Fibroblast of skin of right quadriceps (primary cell): ENCODE results near the gene ZNF316.
"Not testable (repeated sequence)": the region's sequence is repeated elsewhere in the genome, so short reads cannot be mapped to it uniquely, and the experiment has no call there.

Source experiments
- DNase-seq: peaks from one replicate; pipeline ENCODE4 v3.0.0-alpha.2; 2013

Gene ZNF316

GRCh38 chr7:6648066-6648814 is 11.1 kb downstream of the ZNF316 start:
- no peak for DNase-seq

DNA sequence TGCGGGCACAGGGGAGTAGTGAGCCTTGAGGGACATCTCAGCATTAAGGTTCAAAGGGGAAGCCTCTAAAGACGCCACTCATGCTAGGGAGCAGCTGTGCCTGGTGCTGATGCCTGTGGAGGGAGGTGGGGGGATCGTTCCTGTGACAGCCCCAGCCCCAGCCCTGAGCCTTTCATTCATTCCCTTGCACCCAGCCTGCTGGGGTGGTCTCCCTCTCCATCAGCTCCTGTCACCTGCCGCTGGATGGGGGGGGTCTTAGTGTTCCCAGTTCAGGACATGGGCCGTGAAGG is 11.6 kb downstream of the ZNF316 start:
- DNase-seq = no peak

DNA sequence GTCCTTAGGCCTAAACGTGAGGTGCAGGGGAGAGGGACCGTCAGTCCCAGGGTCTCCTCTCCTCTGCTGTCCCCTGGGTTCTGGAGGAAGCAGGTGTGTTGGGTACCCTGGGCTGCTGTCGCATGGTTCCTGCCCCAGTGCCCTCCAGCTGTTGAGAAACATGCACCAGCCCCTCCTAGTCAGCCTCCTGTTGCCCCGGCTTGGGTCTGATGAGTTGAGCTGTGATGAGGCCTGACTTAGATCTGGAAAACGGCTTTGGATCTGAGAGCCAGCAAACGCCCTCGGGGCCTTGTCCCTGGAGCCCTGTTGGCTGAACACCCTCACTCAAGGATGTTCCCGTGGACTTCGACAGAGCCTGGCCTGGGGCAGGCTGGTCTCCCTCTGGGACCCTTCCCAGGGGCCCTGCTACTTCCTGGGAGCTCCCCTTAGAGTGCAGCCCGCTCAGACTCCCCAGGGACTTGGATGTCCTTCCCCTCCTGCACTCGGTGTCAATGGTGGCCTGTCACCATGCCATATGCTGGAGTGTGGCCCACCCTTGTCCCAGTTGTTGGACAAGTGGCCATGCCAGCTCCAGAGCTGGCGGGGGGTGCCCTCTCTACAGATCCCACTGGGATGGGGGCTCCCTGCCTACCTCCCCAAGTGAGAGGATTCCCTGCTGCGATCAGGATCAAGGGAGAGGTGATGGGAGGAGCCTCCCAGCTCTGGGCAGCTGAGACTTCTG is 12.3 kb downstream of the ZNF316 start:
- DNase-seq = no peak

- DNase-seq = no peak
Measured at GRCh38 chr7:6650086-6650485, 13.0 kb downstream of the ZNF316 start.

- no peak for DNase-seq
Measured at GRCh38 chr7:6650521-6651011, 13.4 kb downstream of the ZNF316 start.

DNA sequence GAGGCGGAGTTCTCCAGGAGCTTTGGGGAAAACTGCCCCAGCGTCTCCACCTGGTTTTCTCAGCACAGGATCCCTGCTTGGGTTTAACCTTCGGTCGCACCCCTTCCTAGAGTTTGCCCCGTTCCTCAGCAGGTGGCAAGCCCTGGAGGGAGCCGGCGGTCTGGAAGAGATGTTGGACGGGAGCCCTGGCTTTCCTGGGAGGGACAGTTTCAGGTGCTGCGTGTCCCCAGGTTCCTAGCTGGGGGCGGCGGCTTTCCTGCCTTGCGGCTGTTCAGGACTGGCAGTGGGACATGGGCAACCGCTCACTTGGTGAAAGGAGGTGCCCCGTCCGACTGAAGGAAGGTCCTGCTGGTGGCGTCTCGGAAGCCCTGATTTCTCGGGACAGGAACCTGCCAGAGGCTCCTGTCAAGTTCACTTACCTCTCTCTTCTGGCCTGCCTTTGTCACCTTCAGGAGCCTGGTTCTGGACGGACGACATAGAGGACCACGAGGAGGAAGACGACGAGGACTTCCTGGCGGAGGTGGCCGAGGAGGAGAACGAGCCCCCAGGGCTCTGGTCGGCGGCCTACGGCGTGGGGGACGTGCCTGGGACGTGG is 14.8 kb downstream of the ZNF316 start:
- DNase-seq = no peak

GRCh38 chr7:6652446-6653011 is 15.4 kb downstream of the ZNF316 start:
- no peak for DNase-seq

- DNase-seq = no peak
Measured at GRCh38 chr7:6653071-6654003, 16.2 kb downstream of the ZNF316 start.

GRCh38 chr7:6654113-6654841 is 17.2 kb downstream of the ZNF316 start:
- DNase-seq = no peak

DNA sequence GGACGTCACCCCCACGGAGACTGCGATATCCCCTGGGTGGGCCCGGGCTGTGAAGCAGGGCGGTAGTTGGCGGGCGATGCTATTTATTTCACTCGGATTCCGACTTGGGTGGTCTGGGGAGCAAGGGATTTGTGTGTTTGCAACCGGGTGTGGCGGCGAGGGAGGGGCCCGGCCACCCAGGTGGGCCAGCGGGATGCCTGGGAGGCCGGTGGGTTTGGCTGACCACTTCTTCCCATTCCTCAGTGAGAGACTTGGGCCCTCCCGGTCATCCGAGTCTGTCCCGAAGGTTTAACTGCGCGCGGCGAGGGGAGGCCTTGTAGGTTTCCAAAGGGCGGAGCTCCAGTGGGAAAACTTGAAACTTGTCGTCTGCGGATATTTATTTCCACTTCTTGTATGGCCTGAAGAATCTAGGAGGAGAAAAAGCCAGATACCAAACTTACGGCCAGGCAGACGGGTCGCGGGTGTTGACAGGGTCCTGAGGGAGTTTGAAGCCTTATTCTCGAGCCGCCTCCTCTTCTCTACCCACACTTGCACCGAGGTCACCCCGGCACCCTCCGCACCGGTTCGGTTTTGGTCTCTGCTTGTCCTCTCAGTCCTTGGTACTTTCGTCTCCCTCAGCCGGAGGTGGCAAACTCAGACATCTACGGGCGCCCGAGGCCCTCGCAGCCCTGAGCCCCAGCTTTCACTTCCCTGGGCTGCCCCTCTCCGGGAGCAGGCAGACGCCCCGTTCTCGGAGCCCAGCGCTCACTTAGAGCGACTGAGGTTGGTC is 17.9 kb downstream of the ZNF316 start:
- no peak for DNase-seq

- no peak for DNase-seq
Measured at GRCh38 chr7:6655636-6656385, 18.7 kb downstream of the ZNF316 start.

DNA sequence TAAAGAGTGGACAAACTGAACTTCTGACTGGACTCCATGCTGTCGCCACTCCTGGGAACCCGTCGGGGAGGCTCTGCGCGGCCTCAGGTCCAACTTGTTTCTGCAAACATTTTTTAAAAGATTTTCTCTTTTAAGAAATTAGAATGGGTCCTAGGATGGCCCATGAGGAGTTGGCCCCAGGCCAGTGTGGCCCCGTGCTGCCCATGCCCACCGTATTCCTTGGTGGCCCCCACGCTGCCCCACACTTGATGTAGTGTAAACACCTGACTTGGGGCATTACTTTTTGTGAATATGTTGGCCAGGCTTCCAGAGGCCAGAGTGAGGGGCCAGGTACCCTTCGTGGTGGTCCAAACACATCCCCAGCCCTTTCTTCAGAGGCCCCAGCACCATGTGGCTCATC is 19.3 kb downstream of the ZNF316 start:
- no peak for DNase-seq

DNA sequence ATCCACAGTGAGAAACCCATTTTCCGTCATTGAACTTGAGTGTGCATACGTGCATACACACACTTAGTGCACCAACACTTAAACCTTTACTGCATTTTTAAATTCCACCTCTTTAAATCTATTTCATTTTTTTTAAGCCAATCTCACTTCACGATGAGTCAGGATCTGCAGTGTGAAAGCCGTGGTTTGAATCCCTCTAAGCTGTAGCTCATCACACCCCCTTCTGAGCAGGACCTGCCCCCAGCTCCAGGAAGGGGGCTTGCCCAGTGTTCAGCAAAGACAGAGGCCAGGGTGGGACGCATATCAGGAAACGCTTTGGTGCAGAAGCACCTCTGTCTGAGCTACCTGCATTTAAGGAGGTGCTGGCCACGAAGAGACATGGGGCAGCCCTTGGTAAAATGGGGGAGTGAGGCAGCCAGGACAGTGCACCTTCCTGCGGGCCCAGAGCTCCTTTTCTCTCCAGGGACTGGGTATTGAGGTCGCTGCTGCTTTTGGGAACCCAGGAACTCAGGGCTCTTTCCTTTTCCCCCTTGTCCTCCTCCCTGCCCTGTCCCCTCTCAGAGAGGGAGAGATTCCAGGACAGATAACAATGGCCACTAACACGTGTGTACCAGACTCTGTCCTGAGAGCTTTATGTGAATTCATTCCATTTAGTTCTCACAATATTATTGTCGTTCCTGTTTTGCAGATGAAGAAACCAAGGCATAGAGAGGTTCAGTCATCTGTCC is 21.7 kb downstream of the ZNF316 start:
- DNase-seq = no peak

DNA sequence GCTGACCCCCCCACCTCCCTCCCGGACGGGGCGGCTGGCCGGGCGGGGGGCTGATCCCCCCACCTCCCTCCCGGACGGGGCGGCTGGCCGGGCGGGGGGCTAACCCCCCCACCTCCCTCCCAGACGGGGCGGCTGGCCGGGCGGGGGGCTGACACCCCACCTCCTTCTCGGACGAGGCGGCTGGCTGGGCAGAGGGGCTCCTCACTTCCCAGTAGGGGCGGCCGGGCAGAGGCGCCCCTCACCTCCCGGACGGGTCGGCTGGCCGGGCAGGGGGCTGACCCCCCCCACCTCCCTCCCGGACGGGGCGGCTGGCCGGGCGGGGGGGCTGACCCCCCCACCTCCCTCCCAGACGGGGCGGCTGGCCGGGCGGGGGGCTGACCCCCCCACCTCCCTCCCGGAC is 33.7 kb downstream of the ZNF316 start:
- not testable (repeated sequence) for DNase-seq

GRCh38 chr7:6675807-6676405 is 38.8 kb downstream of the ZNF316 start:
- DNase-seq = no peak

GRCh38 chr7:6680146-6680545 is 43.0 kb downstream of the ZNF316 start:
- DNase-seq = no peak

DNA sequence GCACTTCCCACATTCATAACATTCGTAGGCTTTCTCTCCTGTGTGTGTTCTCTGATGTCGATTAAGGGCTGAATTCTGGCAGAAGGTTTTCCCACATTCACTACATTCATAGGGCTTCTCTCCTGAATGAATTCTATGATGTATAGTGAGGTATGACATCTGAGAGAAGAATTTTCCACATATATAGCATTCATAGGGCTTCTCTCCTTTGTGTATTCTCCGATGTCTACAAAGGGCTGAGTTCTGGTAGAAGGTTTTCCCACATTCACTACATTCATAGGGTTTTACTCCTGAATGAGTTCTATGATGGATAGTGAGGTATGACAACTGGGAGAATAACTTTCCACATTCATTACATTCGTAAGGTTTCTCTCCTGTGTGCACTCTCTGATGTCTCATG is 54.0 kb downstream of the ZNF316 start:
- DNase-seq = no peak

DNA sequence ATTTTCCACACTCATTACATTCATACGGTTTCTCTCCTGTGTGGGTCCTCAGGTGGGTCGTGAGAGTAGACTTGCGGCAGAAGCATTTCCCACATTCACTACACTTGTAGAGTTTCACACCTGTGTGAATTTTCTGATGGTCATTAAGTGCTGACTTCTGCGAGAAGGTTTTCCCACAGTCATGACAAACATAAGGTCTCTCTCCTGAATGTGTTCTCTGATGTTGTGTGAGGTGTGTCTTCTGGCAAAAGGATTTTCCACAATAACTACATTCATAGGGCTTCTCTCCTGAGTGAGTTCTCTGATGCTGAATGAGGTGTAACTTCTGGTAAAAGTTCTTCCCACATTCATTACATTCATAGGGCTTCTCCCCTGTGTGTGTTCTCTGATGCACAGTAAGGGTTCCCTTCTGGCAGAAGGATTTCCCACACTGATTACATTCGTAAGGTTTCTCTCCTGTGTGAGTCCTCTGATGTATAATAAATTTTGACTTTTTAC is 54.5 kb downstream of the ZNF316 start:
- DNase-seq = peak; percentile 18

- DNase-seq = no peak
Measured at GRCh38 chr7:6700793-6701192, 63.7 kb downstream of the ZNF316 start.
